ENCODE measurements around the gene ZNRD2.

The ZNRD2 gene

DNA sequence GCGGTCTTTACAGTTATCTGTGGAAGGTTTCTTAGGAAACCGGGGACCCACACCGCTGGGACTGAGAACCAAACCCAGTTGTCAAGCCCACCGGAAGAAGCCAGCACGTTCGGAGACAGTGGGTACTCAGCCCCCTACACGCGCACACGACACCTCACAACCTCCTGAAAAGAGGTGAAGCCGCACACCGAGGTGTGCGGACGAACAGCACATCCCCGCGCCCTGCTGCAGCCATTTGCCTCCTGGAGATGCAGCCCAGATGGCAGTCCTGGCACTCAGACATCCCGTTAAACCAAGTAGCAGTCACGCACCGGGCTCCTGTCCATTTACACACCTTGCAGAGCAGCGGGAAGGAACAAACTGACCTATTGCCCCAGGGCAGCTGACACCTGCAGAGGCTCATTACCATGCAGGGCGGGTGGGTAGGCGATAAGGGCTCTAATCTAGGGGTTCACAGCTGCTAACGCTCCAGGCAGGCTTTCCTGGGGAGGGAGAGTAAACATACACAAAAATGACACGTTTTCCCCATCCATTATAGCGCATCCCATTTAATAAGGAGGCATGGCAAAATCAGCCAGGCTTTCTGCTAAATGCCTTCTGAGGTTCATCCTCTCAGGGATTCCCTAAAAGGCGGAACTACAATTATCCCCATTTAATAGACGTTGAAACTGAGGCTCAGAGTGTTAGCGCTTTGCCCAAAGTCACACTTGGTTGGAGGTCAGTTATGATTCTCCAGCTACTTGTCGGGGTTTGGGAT is 4.7 kb downstream of the ZNRD2 start:
- no peak for DNase-seq

DNA sequence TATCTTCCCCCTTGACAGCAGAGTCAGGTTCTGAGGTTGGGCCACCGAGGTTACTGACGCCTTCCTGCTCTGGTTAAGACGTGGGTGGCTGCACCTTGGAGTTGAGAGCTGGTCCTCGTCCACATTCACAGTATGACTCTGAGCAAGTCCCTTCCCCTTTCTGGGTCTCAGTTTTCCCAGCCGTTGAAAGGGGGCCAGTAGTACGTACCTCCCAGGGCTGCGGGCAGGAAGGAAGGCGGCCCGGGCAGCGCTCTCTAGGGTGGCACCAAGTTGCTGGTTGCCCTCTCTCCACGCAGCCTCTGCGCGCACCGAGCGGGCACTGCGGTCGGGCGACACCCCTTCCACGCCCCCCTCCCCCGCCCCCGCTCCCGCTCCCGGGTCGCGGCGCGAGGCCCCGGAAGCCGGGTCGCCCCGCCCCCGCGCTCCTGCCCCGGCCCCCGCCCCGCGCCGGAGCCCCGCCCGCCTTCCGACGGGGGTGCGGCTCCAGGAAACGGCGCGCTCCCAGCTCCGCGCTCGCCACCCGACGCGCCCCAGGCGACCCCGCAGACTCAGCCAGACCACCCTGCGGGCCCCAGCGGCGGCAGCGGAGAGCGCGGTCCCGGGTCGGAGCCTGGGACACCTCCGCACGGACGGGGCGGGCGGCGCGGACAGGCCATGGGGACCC is 5.4 kb downstream of the ZNRD2 start, which contains the start of gene EHBP1L1:
Gene EHBP1L1 (plus strand): TSS at position 486 of the 664 bp plus-strand sequence. CDS start 250 bp downstream, outside the sequence.
- no peak for DNase-seq

- DNase-seq = no peak
These were observed 6.1 kb downstream of the ZNRD2 start for GRCh38 chr11:65576232-65576866.

DNA sequence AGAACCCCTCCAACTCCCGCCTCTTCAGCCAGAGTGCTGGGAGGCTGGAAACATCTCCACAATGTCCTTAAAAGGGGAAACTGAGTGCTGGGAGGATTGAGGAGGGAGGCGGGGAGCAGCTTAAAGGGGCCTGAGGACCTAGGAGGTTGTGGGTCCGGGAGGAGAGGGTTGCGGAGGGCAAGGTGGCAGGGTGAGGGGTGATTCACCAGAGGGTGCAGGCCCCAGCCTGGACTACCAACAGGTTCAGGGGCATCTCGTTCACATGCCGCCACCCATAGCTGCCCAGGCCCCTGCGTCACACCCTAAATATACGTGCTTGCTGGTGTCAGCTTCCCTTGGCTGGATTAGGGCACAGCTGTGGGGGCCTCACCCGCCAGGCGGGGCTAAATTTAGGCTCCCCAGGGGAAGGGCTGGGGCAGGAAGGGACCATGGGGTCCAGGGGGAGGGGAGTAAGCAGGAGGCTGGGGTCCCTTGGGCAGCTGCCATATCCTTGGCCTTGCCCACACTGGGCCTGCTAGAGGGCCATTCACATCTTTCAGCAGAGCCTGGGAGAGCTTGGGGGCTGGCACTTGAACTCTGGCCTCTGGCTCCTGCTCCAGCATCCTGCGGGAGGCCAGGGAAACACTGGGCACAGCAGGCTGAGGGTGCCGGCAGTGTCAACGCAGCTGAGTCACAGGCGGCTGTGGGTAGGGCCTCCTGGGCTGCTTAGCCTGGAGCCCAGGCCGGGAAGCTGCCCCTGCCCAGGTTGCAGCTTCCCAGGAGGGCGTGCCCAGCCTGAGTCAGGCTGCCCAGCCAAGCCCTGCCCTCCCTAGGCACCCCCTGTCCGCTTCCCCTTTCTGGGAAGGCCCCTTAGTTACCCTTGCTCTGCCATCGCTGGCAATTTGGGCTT is 6.8 kb downstream of the ZNRD2 start:
- no peak for DNase-seq

GRCh38 chr11:65577756-65578109 is 7.5 kb downstream of the ZNRD2 start:
- no peak for DNase-seq

GRCh38 chr11:65578134-65578533 is 7.9 kb downstream of the ZNRD2 start:
- DNase-seq = no peak

GRCh38 chr11:65578667-65579066 is 8.4 kb downstream of the ZNRD2 start:
- no peak for DNase-seq

DNA sequence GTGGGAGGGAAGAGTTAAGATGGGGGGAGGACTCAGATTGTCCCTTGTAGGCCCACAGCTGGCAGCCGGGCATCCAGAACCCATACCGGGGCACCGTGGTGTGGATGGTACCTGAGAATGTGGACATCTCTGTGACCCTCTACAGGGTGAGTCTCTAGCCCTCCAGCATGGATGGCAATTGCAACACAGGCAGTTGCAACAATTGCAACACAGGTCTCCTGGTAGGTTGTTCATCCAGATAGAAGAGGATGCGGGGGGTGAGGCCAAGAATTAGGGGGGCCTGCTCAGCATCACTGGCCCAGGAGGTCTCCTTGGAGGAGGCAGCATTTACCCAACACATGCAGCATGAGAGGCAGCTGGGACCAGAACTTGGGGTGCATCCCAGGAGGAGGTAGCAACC is 9.0 kb downstream of the ZNRD2 start:
- no peak for DNase-seq

DNA sequence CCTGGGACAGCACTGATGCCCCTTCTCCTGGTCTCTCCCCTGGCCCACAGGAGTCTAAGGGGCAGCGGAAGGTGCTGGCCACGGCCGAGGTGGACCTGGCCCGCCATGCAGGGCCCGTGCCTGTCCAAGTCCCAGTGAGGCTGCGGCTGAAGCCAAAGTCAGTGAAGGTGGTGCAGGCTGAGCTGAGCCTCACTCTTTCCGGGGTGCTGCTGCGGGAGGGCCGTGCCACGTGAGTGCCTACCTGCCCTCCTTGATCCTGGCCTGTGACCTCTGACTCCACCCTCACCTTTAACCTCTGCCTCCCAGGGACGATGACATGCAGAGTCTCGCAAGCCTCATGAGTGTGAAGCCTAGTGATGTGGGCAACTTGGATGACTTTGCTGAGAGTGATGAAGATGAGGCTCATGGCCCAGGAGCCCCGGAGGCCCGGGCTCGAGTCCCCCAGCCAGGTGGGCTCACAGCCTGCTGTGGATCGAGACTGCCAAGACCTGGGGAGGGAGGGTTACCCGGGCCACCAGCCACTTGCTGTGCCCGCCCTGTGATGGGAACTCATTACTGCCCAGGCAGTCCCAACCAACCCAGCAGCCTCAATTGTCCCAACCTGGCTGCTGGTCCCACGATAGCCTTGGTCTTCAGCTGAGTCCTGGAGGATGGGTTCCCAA is 9.9 kb downstream of the ZNRD2 start:
- DNase-seq = no peak

DNA sequence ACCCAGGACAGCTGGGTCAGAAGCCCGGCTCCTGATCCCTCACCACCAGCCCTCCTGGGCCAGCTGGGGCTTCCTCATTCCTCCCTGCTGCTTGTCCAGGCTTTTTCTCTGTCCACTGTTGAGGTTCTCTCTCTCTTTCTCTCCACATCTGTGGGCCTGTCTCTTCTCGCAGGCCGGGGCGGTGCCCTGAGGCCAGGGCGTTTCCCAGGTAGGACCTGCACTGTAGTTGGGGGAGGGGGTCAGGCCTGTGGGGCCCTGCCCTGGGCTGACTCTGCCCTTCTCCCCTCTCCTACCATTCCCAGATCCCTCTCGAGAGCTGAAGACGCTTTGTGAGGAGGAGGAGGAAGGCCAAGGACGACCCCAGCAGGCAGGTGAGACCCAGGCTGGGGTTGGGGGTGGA is 10.5 kb downstream of the ZNRD2 start:
- no peak for DNase-seq

DNA sequence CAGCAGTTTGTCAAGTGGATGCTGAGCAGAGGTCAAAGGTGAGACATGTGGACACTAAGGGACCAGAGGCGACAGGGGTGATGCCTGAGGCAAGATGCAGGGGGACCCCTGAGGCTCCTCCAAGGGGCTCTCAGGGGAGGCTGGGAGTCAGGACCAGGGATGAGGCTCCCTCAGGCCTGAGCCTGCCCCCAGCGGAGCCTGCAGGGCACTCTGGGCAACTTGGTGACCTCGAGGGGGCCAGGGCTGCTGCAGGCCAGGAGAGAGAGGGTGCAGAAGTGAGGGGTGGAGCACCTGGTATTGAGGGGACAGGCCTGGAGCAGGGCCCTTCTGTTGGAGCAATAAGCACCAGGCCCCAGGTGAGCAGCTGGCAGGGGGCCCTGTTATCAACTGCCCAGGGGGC is 11.7 kb downstream of the ZNRD2 start:
- DNase-seq = no peak

DNA sequence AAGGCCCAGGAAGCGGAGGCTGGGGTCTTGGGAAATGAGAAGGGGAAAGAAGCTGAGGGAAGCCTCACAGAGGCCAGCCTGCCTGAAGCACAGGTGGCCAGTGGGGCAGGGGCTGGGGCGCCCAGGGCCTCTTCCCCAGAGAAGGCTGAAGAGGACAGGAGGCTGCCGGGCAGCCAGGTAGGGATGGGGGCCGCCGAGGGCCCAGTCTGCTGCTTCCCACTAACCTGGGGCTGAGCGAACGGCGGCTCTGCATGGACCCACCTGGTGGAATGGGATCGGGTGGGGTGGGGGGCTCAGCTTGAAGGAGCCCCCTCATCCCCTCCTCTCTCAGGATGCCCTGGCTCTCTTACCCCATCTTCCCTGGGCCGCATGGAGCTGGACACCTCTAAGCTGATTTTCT is 13.3 kb downstream of the ZNRD2 start:
- DNase-seq = no peak

- DNase-seq = no peak
These were observed 13.8 kb downstream of the ZNRD2 start for GRCh38 chr11:65584106-65584505.

- DNase-seq = no peak
These were observed 14.5 kb downstream of the ZNRD2 start for GRCh38 chr11:65584723-65585171.

DNA sequence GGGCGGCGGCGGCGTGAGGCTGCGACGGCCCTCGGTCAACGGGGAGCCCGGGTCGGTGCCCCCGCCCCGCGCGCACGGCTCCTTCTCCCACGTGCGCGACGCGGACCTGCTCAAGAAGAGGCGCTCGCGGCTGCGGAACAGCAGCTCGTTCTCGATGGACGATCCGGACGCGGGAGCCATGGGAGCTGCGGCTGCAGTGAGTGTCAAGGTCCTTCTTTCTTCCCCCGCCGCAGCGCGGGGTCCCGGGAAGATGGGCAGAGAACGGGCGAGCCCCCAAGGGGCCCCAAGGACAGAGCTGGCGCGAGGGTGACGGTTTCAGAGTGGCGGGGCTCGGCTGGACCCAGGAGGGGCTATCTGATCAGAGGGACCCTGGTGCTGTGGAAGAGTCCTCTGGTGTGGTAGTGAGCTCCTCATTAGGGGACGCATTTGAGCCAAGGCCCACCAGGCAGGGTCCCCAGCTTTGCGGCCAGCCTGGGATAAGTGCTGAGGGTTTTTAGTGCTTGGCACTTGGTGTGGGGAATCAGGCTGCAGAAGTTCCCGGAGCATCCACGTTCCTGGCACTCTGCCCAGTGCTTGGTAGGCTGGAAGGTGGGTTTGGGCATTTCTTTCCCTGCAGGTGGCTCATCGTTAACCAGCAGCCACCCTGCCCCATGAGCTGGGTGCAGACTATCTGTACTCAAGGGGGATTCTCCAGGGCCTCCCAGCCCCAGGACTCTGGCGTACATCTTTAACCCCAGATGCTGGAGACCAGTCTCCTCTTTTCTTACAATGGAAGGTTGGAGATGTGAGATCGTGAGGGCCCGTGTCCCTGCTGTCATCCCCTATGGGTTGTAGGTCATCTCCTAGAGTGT is 15.3 kb downstream of the ZNRD2 start:
- no peak for DNase-seq

DNA sequence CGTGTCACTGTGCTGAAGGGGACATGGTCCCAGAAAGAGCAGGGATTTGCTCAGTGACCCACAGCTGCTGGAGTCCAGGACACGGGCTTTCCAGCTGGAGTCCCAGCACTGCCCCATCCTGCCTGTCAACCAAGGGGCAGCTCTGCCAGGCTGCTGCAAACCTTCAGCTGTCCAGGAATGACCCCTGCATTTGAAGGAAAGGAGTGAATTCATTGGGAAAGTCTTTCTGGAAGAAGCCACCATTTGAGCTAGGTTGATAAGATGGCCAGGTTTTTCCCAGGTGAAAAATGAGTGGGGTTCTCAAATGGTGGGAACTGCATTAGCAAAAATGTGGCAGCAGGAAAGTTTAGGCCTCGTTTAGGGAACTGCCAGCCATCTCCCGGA is 16.0 kb downstream of the ZNRD2 start:
- no peak for DNase-seq

GRCh38 chr11:65586676-65587075 is 16.4 kb downstream of the ZNRD2 start:
- DNase-seq = no peak

DNA sequence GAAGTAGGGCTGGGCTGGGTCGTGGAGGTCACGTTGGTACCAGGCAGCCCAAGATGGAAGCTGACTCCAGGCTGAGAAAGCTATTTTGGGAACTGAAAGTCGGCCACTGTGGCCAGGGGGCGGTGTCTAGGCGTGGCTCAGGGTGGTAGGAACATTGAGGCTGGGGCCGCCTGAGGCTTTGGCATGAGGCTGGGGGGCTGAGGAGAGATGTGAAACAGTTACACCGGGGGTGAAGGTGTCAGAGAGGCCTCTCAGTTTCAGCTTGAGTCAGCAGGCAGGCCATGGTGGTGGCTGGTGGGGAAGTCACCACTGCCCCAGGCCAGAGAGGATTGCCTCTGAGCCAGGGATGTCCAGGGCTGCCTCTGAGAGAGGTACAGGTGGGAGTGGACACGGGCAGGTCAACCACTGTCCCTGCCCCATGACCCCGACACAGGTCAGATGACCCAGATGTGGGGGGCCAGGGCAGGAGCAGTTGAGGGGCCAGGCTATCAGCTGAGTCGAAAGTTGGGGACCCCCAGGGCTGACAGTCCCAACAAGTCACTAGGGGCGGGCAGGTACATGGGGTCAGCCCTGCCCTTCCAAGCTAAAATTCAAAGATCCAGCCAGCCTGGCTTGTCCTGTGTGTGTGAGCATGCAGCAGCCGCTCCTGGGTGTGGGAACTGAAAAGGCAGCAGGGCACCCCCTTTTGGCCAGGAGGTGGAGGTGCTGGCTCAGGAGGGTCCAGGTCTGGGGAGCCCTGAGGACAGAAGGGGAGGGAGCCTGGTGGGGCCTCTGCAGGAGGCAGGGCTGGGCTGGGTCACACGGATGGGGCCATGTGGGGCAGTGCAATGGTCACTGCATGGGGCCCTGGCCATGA is 18.1 kb downstream of the ZNRD2 start:
- peak; percentile 75 for DNase-seq

DNA sequence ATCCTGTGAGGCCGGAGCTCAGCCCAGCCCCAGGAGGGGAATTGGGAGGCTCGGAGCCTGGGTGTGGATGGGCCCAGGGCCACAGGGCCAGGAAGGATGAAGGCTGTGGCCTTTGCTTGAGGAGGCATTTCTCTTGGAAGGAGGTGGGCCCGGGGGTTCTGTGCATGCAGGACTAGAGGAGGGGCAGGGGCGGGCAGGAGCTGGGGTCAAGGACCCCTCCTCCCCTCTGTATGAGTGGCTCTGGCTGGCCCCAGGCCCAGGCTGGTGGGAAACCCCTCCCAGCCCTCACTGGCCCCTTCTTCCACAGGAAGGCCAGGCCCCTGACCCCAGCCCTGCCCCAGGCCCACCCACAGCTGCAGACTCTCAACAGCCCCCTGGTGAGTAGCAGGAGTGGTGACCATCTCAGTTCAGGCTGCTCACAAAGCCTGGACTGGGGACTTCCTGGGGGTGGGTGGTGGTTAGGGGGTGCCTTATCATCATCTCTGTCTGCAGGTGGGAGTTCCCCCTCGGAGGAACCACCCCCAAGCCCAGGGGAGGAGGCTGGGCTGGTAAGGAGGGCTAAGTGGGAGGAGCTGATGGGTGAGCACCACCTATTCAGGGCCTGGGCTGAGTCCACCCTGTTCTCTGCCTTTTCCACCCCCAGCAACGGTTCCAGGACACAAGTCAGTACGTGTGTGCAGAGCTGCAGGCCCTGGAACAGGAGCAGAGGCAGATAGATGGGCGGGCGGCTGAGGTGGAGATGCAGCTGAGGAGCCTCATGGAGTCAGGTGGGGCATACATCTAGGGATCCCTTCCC is 19.4 kb downstream of the ZNRD2 start:
- DNase-seq = no peak

Data from islet precursor cell (in vitro differentiated cells).